GM20000 (cell line): ENCODE measurements around the gene P2RY12.

Experiments used
- DNase-seq: peaks from one replicate; pipeline ENCODE4 v3.0.0; 2012; ENCODE audit warnings: low spot score
- TF ChIP-seq, protein P1 (sequence below): IDR thresholded peaks from 2 replicates; pipeline ENCODE4 v1.5.1; 2012; ENCODE audit warnings: mild to moderate bottlenecking, control low read depth; ENCODE audit errors: extremely low read depth, missing control alignments

P2RY12 gene

DNA sequence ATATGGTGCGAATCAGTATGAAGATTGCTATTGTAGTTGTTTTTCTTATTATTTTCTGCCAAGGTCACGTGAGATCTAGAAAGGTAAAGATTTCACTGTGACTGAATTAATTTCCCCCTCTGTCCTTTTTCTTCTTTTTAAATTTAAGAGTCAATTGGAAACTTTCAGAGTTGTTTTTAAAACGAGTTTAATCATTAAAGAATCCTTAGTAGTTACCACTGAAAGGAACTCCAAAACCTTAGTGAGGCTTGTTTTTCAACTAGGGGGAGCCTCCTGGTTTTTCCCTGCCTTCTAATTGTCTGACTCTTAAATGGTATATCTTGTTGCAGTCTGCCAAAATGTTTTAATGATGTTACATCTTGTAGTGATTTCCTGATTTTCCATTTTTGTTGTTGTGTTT, 17.6 kb downstream of the P2RY12 start:
- DNase-seq = no peak
- TF ChIP-seq, protein P1, sequence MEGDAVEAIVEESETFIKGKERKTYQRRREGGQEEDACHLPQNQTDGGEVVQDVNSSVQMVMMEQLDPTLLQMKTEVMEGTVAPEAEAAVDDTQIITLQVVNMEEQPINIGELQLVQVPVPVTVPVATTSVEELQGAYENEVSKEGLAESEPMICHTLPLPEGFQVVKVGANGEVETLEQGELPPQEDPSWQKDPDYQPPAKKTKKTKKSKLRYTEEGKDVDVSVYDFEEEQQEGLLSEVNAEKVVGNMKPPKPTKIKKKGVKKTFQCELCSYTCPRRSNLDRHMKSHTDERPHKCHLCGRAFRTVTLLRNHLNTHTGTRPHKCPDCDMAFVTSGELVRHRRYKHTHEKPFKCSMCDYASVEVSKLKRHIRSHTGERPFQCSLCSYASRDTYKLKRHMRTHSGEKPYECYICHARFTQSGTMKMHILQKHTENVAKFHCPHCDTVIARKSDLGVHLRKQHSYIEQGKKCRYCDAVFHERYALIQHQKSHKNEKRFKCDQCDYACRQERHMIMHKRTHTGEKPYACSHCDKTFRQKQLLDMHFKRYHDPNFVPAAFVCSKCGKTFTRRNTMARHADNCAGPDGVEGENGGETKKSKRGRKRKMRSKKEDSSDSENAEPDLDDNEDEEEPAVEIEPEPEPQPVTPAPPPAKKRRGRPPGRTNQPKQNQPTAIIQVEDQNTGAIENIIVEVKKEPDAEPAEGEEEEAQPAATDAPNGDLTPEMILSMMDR = no peak

DNA sequence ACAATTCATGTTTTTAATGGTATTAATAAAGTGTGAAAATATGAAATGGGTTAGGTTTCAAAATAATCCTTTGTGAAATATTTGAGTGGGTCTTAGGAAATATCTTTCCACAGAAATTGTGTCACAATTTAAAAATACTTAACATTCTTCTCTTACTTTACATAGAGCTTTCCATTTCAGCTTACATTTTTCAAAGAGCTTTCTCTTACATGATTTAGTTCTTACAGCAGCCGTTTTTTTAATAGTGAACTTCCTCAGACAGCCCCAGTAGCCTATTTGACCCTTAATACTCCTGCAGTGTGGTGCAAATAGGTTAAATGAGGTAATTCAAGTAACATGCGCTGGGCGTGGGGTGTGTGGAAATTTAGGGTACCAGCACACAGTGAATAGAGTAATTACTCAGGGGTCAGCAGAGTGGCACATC, 21.8 kb downstream of the P2RY12 start:
- TF ChIP-seq, protein P1 = no peak
- no peak for DNase-seq

DNA sequence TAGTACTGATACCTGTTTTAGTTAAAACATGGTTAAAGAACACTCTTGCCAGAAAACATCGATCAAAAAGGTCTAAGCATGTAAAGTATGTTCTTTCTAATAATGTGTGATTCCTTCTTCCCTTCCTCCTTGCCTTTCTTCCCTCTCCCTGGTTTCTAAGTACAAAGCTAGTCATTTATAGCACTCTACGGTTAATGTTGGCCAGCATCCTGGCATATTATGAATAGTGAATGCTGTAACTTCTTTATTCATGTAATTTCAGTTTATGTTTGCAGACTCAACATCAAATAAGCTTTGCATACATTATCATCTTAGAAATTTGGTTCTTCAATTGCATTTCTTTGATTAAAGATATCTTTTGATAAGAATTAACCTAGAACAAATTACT, 27.1 kb downstream of the P2RY12 start:
- no peak for DNase-seq
- TF ChIP-seq, protein P1 = no peak

DNA sequence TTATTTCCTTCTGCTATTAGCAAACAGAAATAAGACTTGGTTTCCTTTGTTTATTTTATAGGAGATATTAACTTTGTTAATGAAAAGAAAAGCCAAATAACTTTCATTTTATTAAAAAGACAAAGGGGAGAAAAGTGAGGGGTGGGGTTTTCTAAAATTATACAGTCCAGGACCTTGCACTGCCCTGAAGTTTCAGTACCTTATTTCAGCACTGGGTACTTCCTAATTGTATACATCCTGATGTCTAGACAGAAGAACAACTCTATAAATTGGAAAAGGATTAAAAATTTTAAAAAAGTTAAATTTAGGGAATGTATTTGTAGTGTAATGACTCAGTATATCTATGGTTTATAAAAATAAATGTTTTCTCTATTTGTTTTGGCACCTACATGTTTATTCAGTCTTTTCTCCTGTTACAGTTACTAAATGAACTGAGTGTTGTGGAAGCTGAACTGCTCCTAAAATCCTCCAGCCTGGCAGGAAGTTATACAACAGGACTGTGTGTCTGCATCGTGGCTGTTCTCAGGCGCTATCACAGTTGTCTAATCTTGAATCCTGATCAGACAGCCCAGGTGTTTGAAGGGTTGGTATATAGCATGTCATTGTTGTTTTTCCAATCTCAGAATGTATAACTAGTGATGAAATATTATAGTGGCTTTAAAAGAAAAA, 27.6 kb downstream of the P2RY12 start:
- no peak for DNase-seq
- TF ChIP-seq, protein P1 = no peak

DNA sequence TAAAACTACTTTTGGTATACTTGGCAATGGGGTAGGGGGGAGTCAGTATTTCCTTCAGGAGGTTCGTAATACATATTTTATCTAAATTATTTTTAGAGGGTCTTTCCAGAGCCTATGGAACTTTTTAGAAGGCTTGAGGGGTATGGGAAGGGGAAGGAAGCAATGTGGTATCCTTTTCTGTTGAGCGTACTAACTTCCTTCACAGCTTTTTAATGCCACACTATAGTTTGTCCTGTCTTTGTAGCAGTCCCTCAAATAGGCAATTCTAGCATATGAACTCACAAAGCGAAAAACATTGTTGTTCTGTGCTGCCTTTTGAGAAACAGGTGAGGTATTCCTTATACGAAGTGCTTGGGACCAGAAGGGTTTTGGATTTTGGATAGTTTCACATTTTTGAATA, 32.9 kb downstream of the P2RY12 start:
- TF ChIP-seq, protein P1 = no peak
- no peak for DNase-seq

DNA sequence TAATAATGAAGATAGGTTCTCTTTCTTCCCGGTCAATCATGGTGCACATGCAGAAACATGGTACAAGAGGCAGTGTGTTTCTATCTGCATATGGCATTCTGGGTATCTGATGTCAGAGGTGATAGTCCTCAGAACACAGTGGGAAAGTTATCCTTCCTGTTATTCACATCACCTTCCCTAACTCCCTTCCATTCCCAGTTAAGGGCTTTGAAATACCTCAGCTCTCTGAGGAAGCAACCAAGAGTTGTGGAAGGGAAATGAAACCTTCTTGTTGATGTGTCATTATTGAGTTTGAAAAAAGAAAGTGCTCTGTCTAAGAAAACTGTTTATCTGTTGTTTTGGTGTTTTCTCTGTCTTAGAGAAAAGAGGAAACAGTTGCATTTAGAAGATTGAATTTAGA, 33.3 kb downstream of the P2RY12 start:
- DNase-seq = peak; percentile 23
- TF ChIP-seq, protein P1 = no peak

DNA sequence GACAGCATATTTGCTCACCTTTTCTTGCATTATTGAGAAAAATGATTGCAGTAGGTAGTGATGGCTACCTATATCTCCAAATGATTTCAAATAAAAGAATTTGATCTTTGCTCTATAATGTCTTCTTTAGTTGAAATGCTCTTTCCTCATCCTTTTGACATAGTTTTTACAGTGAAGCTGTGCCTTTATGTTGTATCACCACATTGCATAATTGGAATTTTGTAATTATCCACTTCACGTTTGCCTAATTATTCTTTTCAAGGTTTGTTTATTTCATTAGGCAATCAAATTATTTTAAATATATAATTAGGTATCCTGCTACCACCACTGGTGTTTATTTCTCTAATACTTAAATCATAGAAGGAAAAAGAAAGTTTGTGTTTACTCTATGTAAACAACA, 33.9 kb downstream of the P2RY12 start:
- DNase-seq = no peak
- TF ChIP-seq, protein P1 = no peak
